H1 (cell line): ENCODE data around the gene TRIM52. TPM values are rescaled to one million over a fixed set of nuclear protein-coding genes. Genes with fewer than 3 reads are reported as not detected.
A peak's percentile ranks its signal among the peaks of the same experiment; 100 is the strongest.

Source experiments
- CTCF ChIA-PET: fragments of 300-600 bp; sonication (Branson Sonifier 250); formaldehyde crosslinking; loops from one replicate; lab custom pipeline; 2021; ENCODE audit not compliant: partially characterized antibody; lab: Charles Lee
- POLR2A ChIA-PET: fragments of 300-600 bp; sonication (Branson Sonifier 250); formaldehyde crosslinking; loops from one replicate; lab custom pipeline; 2021; ENCODE audit warnings: inconsistent platforms; ENCODE audit not compliant: partially characterized antibody; lab: Charles Lee
- DNase-seq, 2 experiments: peaks; one replicate each; pipeline versions ENCODE4 v3.0.0 to v3.0.0-alpha.2; 2010 to 2022; ENCODE audit warnings: low spot score in 2 of 2, low read depth in 1 of 2, mixed read lengths in 1 of 2
- FAIRE-seq: peaks from 2 replicates; lab custom pipeline; 2011; peaks lifted over from hg19 to GRCh38; lab: Jason Lieb, UNC
- H2AFZ ChIP-seq: 2 replicates; pipeline ENCODE4 v1.8.1; 2012; ENCODE audit warnings: low read length, inconsistent platforms
- H2AK5ac ChIP-seq: 2 replicates; pipeline ENCODE4 v1.6.1; 2013; ENCODE audit warnings: low read depth, low read length
- H2BK120ac ChIP-seq: replicated peaks from 2 replicates; pipeline ENCODE3; 2013; ENCODE audit warnings: low read depth, low read length, inconsistent platforms
- H2BK12ac ChIP-seq: 2 replicates; pipeline ENCODE4 v1.6.1; 2013; ENCODE audit warnings: low read depth, low read length
- H2BK15ac ChIP-seq: 2 replicates; pipeline ENCODE4 v1.6.1; 2013; ENCODE audit warnings: low read length
- H2BK20ac ChIP-seq: 2 replicates; pipeline ENCODE4 v1.6.1; 2013; ENCODE audit warnings: low read length
- H2BK5ac ChIP-seq: 2 replicates; pipeline ENCODE4 v1.6.1; 2013; ENCODE audit warnings: low read depth, low read length
- H3K14ac ChIP-seq: 2 replicates; pipeline ENCODE4 v1.6.1; 2013; ENCODE audit warnings: inconsistent platforms; ENCODE audit not compliant: insufficient read length
- H3K18ac ChIP-seq: 2 replicates; pipeline ENCODE4 v1.6.1; 2013; ENCODE audit warnings: low read length; ENCODE audit errors: extremely low read depth
- H3K23ac ChIP-seq: 2 replicates; pipeline ENCODE4 v1.6.1; 2013; ENCODE audit warnings: inconsistent platforms; ENCODE audit not compliant: insufficient read length
- H3K23me2 ChIP-seq: 2 replicates; pipeline ENCODE4 v1.6.1; 2013; ENCODE audit warnings: low read depth, low read length
- H3K27ac ChIP-seq: 2 replicates; pipeline ENCODE4 v1.6.1; 2011; ENCODE audit warnings: low read depth, low read length, inconsistent platforms
- H3K27me3 ChIP-seq, 4 experiments: replicated peaks in 1 of 4; 1 replicate in 1 of 4; 2 replicates in 3 of 4; pipeline versions ENCODE4 v1.6.1 to v1.8.1; 2011 to 2013; ENCODE audit warnings: low read length in 3 of 4, mild to moderate bottlenecking in 3 of 4, inconsistent platforms in 2 of 4, mixed read lengths in 2 of 4, moderate library complexity in 1 of 4; ENCODE audit not compliant: control insufficient read depth in 3 of 4, insufficient read depth in 3 of 4; ENCODE audit errors: extremely low read depth in 1 of 4
- H3K36me3 ChIP-seq, 4 experiments: 2 replicates each; pipeline versions ENCODE4 v1.6.1 to v1.8.1; 2011 to 2013; ENCODE audit warnings: mild to moderate bottlenecking in 4 of 4, low read length in 3 of 4, moderate library complexity in 2 of 4, control low read depth in 1 of 4, inconsistent platforms in 1 of 4; ENCODE audit not compliant: insufficient read depth in 4 of 4, control insufficient read depth in 2 of 4
- H3K4ac ChIP-seq: replicated peaks from 2 replicates; pipeline ENCODE3; 2013; ENCODE audit warnings: low read length, low read depth, mixed read lengths, inconsistent platforms; ENCODE audit not compliant: insufficient read length
- H3K4me1 ChIP-seq, 4 experiments: replicated peaks in 1 of 4; 1 replicate in 1 of 4; 2 replicates in 3 of 4; pipeline versions ENCODE4 v1.6.1 to v1.8.1; 2011 to 2013; ENCODE audit warnings: low read length in 3 of 4, inconsistent platforms in 2 of 4, mixed read lengths in 1 of 4; ENCODE audit not compliant: insufficient read depth in 4 of 4, control insufficient read depth in 3 of 4
- H3K4me2 ChIP-seq, 2 experiments: 2 replicates each; pipeline versions ENCODE4 v1.6.1 to v1.8.1; 2011 to 2013; ENCODE audit warnings: low read depth in 2 of 2, low read length in 2 of 2, control low read depth in 1 of 2, inconsistent platforms in 1 of 2, mild to moderate bottlenecking in 1 of 2; ENCODE audit not compliant: insufficient read depth in 1 of 2
- H3K4me3 ChIP-seq, 4 experiments: fragments of 200-600, 300-600 bp in 1 of 4; sonication (generic), shearing (Covaris generic), sonication (Bioruptor Twin) in 1 of 4; 2 replicates each; pipeline versions ENCODE4 v1.5.1 to v1.8.1; 2011 to 2016; ENCODE audit warnings: low read length in 4 of 4, low read depth in 3 of 4, control low read depth in 2 of 4, inconsistent platforms in 2 of 4, mild to moderate bottlenecking in 2 of 4, mixed read lengths in 1 of 4, moderate library complexity in 1 of 4; ENCODE audit not compliant: insufficient read depth in 2 of 4; ENCODE audit errors: extremely low read depth in 1 of 4
- H3K56ac ChIP-seq: replicated peaks from 2 replicates; pipeline ENCODE3; 2013; ENCODE audit warnings: low read depth, mild to moderate bottlenecking, mixed read lengths, low read length, inconsistent platforms; ENCODE audit not compliant: insufficient read length
- H3K79me1 ChIP-seq: 2 replicates; pipeline ENCODE4 v1.6.1; 2013; ENCODE audit warnings: low read depth, low read length, control low read depth
- H3K79me2 ChIP-seq, 2 experiments: 2 replicates each; pipeline versions ENCODE4 v1.6.1 to v1.8.1; 2012 to 2013; ENCODE audit warnings: low read length in 2 of 2, mild to moderate bottlenecking in 2 of 2, inconsistent platforms in 1 of 2; ENCODE audit not compliant: insufficient read depth in 2 of 2, control insufficient read depth in 1 of 2
- H3K9ac ChIP-seq, 4 experiments: replicated peaks in 1 of 4; 1 replicate in 1 of 4; 2 replicates in 3 of 4; pipeline versions ENCODE4 v1.6.1 to v1.8.1; 2011 to 2013; ENCODE audit warnings: low read depth in 3 of 4, low read length in 3 of 4, control low read depth in 2 of 4, mild to moderate bottlenecking in 2 of 4, moderate library complexity in 2 of 4, inconsistent platforms in 1 of 4; ENCODE audit errors: extremely low read depth in 1 of 4
- H3K9me3 ChIP-seq, 2 experiments: 2 replicates each; pipeline versions ENCODE4 v1.6.1 to v1.8.1; 2012 to 2013; ENCODE audit warnings: mild to moderate bottlenecking in 2 of 2, moderate library complexity in 2 of 2, control low read depth in 1 of 2, inconsistent platforms in 1 of 2, low read depth in 1 of 2, low read length in 1 of 2, mixed read lengths in 1 of 2; ENCODE audit not compliant: insufficient read depth in 2 of 2
- H4K20me1 ChIP-seq, 2 experiments: replicated peaks in 1 of 2; 2 replicates each; pipeline versions ENCODE3 to v1.8.1; 2011 to 2013; ENCODE audit warnings: inconsistent platforms in 2 of 2, low read length in 2 of 2, mild to moderate bottlenecking in 1 of 2; ENCODE audit not compliant: insufficient read depth in 2 of 2, control insufficient read depth in 1 of 2
- H4K5ac ChIP-seq: 2 replicates; pipeline ENCODE4 v1.6.1; 2013; ENCODE audit warnings: low read length, low read depth, mixed read lengths, inconsistent platforms; ENCODE audit not compliant: insufficient read length
- H4K8ac ChIP-seq: 2 replicates; pipeline ENCODE4 v1.8.0; 2013; ENCODE audit warnings: mild to moderate bottlenecking, moderate library complexity, low read length, inconsistent platforms; ENCODE audit not compliant: insufficient read depth; ENCODE audit errors: extremely low read depth
- H4K91ac ChIP-seq: replicated peaks from 2 replicates; pipeline ENCODE3; 2013; ENCODE audit warnings: low read length, mixed read lengths, inconsistent platforms; ENCODE audit not compliant: insufficient read length
- ATF2 ChIP-seq: IDR thresholded peaks from 2 replicates; pipeline ENCODE4 v1.6.1; 2012; ENCODE audit warnings: low read length, inconsistent platforms
- ATF3 ChIP-seq: IDR thresholded peaks from 2 replicates; pipeline ENCODE4 v1.6.1; 2011; ENCODE audit warnings: low read depth, mild to moderate bottlenecking, low read length; ENCODE audit not compliant: insufficient read depth
- EGR1 ChIP-seq: IDR thresholded peaks from 2 replicates; pipeline ENCODE4 v1.6.1; 2011; ENCODE audit warnings: low read depth, low read length, borderline replicate concordance
- MAX ChIP-seq: IDR thresholded peaks from 2 replicates; pipeline ENCODE4 v1.6.1; 2012; ENCODE audit warnings: inconsistent platforms
- PHF8 ChIP-seq: fragments of 200-600 bp; sonication (generic); conservative IDR thresholded peaks from 2 replicates; pipeline ENCODE4 v1.7.1; 2012; ENCODE audit warnings: low read depth, mild to moderate bottlenecking, inconsistent platforms, low read length, moderate library complexity
- POLR2A ChIP-seq, 2 experiments: IDR thresholded peaks; 1 replicate in 1 of 2; 2 replicates in 1 of 2; pipeline ENCODE4 v1.6.1; 2011; ENCODE audit warnings: low read depth in 2 of 2, low read length in 2 of 2, mild to moderate bottlenecking in 2 of 2; ENCODE audit errors: control extremely low read depth in 1 of 2
- POLR2AphosphoS5 ChIP-seq: IDR thresholded peaks from 2 replicates; pipeline ENCODE4 v1.6.1; 2011; ENCODE audit warnings: low read depth, low read length
- RBBP5 ChIP-seq: IDR thresholded peaks from 2 replicates; pipeline ENCODE4 v1.7.1; 2012; ENCODE audit warnings: low read depth, mild to moderate bottlenecking, inconsistent platforms, low read length, moderate library complexity, borderline replicate concordance
- WGBS, 2 experiments: shearing (Covaris generic) in 1 of 2; methylation state at CpG; one replicate each; pipeline versions ENCODE4 v1.1.6 to v1.1.7; 2013 to 2015; ENCODE audit warnings: low lambda C conversion rate in 2 of 2, mixed read lengths in 2 of 2, inconsistent platforms in 1 of 2, low coverage in 1 of 2, missing lambda C conversion rate in 1 of 2; ENCODE audit not compliant: insufficient replicate concordance in 2 of 2, insufficient coverage in 1 of 2, insufficient read length in 1 of 2; ENCODE audit errors: extremely low coverage in 1 of 2, missing lambda C conversion rate in 1 of 2; 5-methylcytosine and 5-hydroxymethylcytosine counted together
- polyA plus RNA-seq, 7 experiments: library from polyadenylated mRNA; depleted of rRNA in 3 of 7; stranded (reverse) in 5 of 7; unstranded in 2 of 7; fragments of >200 nt in 5 of 7; fragments of 200-250 nt in 2 of 7; gene quantifications; 1 replicate in 5 of 7; 2 replicates in 1 of 7; 4 replicates in 1 of 7; pipeline versions ENCODE4 v1.2.1 to v1.2.3, GENCODE V29; 2011 to 2013; ENCODE audit warnings: missing spikeins in 2 of 7, mixed read lengths in 2 of 7
- total RNA-seq: library from RNA; stranded (reverse); fragmentation: NEBNext Ultra II Directional; extraction: Animal tissue kit (Norgen Biotek cat#: 25700); gene quantifications from 2 replicates; pipeline ENCODE4 v1.2.1, GENCODE V29; 2021
- TF ChIP-seq, protein P1 (sequence below): IDR thresholded peaks from 2 replicates; pipeline ENCODE4 v1.6.1; 2012; ENCODE audit warnings: inconsistent platforms

TRIM52 gene
- total and polyA plus RNA-seq, 2 of the 8 experiments (the other 6 are each of a cell fraction or from before 2014, with no cell fraction given): 4.2 to 5.7 TPM

- Histone ChIP-seq H3K4me2 (peak overlapping the region in 1 of 2 experiments; percentile 2; a peak in 1 of 4 replicates), H4K5ac (no peak overlapping the region), H3K27ac (0 out of 2 replicates have a peak overlapping the region, but pooled peaks have one; percentile 15), H3K9me3 (no peaks in the 10 kb centered on the region), H3K4ac (no peak overlapping the region), H2BK20ac (no peak overlapping the region), H3K4me1 (peaks cover 5 to 16% (median 8%) of the 10 kb centered on the region in 4 experiments), H4K8ac (no peak overlapping the region), H3K14ac (no peak overlapping the region), H2BK12ac (no peak overlapping the region), H3K27me3 (no peaks in the 10 kb centered on the region), H4K91ac (no peak overlapping the region), H3K23me2 (peaks cover 3% of the 10 kb centered on the region; the same call in 1 of the 2 replicates), H2AFZ (no peak overlapping the region), H2AK5ac (no peak overlapping the region), H3K9ac (no peak overlapping the region; a peak in 1 of 7 replicates), H4K20me1 (peaks cover 26 to 33% of the 10 kb centered on the region in 2 experiments), H3K18ac (no peak overlapping the region), H3K4me3 (no peak overlapping the region), H3K79me1 (peaks cover 5% of the 10 kb centered on the region; the same call in 1 of the 2 replicates), H3K36me3 (peaks cover 61 to 89% (median 73%) of the 10 kb centered on the region in 4 experiments), H2BK5ac (no peak overlapping the region), H3K79me2 (peaks cover 22 to 39% of the 10 kb centered on the region in 2 experiments), H2BK15ac (no peak overlapping the region), H3K23ac (no peak overlapping the region), H2BK120ac (no peak overlapping the region), H3K56ac (no peak overlapping the region)
- ChIA-PET CTCF (interaction anchor here (0.7 to 1.5 kb wide), 4 partner anchors 10 to 55 kb away, joined by 3 to 4 read pairs (median 3); no protein-coding TSS in a partner anchor), POLR2A (interaction anchor here (0.7 to 34.2 kb wide), 12 partner anchors 1 to 410 kb away, joined by 3 to 1334 read pairs (median 4); partner anchors contain the start of genes RACK1, TRIM41, TRIM52 and TRIM7)
- FAIRE-seq (no peak), DNase-seq (no peak)
- 92% methylated on average over 9 of the region's 9 CpGs; no CpG with 5 or more reads in 1 of the 2 experiments for WGBS, 2 experiments
- TF ChIP-seq ATF2 (no peak), RBBP5 (no peak), POLR2A (IDR thresholded peaks at IDR 0.05; ENCODE audit: control extremely low read depth in 1 of 2, low read depth in 2 of 2, low read length in 2 of 2) (0 out of 3 replicates have a peak, but pooled peaks of 1 of the 2 experiments have one; percentile 56), POLR2AphosphoS5 (peak; percentile 33; the same call in 1 of the 2 replicates), PHF8 (no peak), ATF3 (no peak), EGR1 (no peak), MAX (no peak)
- TF ChIP-seq, protein P1, sequence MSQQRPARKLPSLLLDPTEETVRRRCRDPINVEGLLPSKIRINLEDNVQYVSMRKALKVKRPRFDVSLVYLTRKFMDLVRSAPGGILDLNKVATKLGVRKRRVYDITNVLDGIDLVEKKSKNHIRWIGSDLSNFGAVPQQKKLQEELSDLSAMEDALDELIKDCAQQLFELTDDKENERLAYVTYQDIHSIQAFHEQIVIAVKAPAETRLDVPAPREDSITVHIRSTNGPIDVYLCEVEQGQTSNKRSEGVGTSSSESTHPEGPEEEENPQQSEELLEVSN: no peak
Measured at GRCh38 chr5:181239062-181239663, 21.8 kb downstream of the TRIM52 start.
